Activated CD8-positive, alpha-beta memory T cell treated with anti-CD3 and anti-CD28 coated beads for 4 hours (primary cell): ENCODE data around the gene B3GALT6.

Experiments used
- DNase-seq, 2 donors: peaks; one replicate each; pipeline ENCODE4 v3.0.0-alpha.2; 2020; ENCODE audit warnings: low read depth in 2 of 2

Gene B3GALT6

GRCh38 chr1:1215881-1216605, 16.0 kb upstream of the B3GALT6 start:
- DNase-seq = no peak

- DNase-seq = no peak
Measured at GRCh38 chr1:1216770-1217620, 15.0 kb upstream of the B3GALT6 start.

GRCh38 chr1:1217621-1218523, 14.2 kb upstream of the B3GALT6 start:
- DNase-seq = peak in 1 of 2 donors; percentile 32

- no peak for DNase-seq
Measured at GRCh38 chr1:1218524-1219200, 13.4 kb upstream of the B3GALT6 start.

- DNase-seq = peak in 1 of 2 donors; percentile 24
Measured at GRCh38 chr1:1219341-1219740, 12.7 kb upstream of the B3GALT6 start.

GRCh38 chr1:1220197-1220596, 11.8 kb upstream of the B3GALT6 start:
- no peak for DNase-seq

GRCh38 chr1:1221887-1222574, 10.0 kb upstream of the B3GALT6 start:
- DNase-seq = no peak

GRCh38 chr1:1222575-1223225, 9.3 kb upstream of the B3GALT6 start:
- DNase-seq = no peak

GRCh38 chr1:1223321-1223720, 8.7 kb upstream of the B3GALT6 start:
- no peak for DNase-seq

- no peak for DNase-seq
Measured at GRCh38 chr1:1223891-1224290, 8.1 kb upstream of the B3GALT6 start.

GRCh38 chr1:1225238-1225845, 6.7 kb upstream of the B3GALT6 start:
- DNase-seq = no peak

GRCh38 chr1:1225913-1226312, 6.1 kb upstream of the B3GALT6 start:
- no peak for DNase-seq

- no peak for DNase-seq
Measured at GRCh38 chr1:1226566-1227362, 5.3 kb upstream of the B3GALT6 start.

GRCh38 chr1:1227386-1227785, 4.7 kb upstream of the B3GALT6 start:
- DNase-seq = no peak

GRCh38 chr1:1228187-1228586, 3.9 kb upstream of the B3GALT6 start:
- DNase-seq = no peak

- no peak for DNase-seq
Measured at GRCh38 chr1:1228596-1229321, 3.3 kb upstream of the B3GALT6 start.

- DNase-seq = no peak
Measured at GRCh38 chr1:1229770-1230169, 2.3 kb upstream of the B3GALT6 start.

GRCh38 chr1:1230656-1231399, 1.2 kb upstream of the B3GALT6 start:
- DNase-seq = no peak
